HEK293 (cell line): ENCODE data around the gene SAPCD1.

Experiments
- CTCF ChIA-PET: fragments of 350-600 bp; formaldehyde crosslinking; extraction: SDS; loops from one replicate; lab custom pipeline; 2021; ENCODE audit warnings: antibody characterized with exemption; lab: Yijun Ruan, JAX
- POLR2A ChIA-PET: fragments of 300-600 bp; formaldehyde crosslinking; extraction: SDS; loops from one replicate; lab custom pipeline; 2020; ENCODE audit warnings: antibody characterized with exemption, inconsistent platforms; lab: Yijun Ruan, JAX
- H3K27ac ChIP-seq: fragments of 200-500 bp; sonication (Bioruptor generic); 2 replicates; pipeline ENCODE4 v1.5.1; 2014; ENCODE audit warnings: low read depth, low read length, control low read depth, inconsistent platforms; ENCODE audit errors: extremely low read depth
- H3K36me3 ChIP-seq, 2 experiments: fragments of 200-500 bp in 1 of 2; sonication (Bioruptor generic) in 1 of 2; 1 replicate in 1 of 2; 2 replicates in 1 of 2; pipeline ENCODE4 v1.5.1; 2014 to 2017; ENCODE audit warnings: inconsistent platforms in 2 of 2, low read length in 2 of 2; ENCODE audit not compliant: control insufficient read depth in 2 of 2, insufficient read depth in 1 of 2
- H3K4me1 ChIP-seq: fragments of 200-500 bp; sonication (Bioruptor generic); 2 replicates; pipeline ENCODE4 v1.5.1; 2014; ENCODE audit warnings: mild to moderate bottlenecking, low read length, inconsistent platforms; ENCODE audit not compliant: control insufficient read depth, insufficient read depth
- H3K4me3 ChIP-seq: 2 replicates; pipeline ENCODE4 v1.5.1; 2011; ENCODE audit warnings: low read depth, mild to moderate bottlenecking, control low read depth, low read length, moderate library complexity
- H3K9me3 ChIP-seq: fragments of 200-500 bp; sonication (Bioruptor generic); 2 replicates; pipeline ENCODE4 v1.5.1; 2014; ENCODE audit warnings: low read depth, low read length, inconsistent platforms; ENCODE audit not compliant: control insufficient read depth, insufficient read depth
- FEZF1 ChIP-seq: fragments of 450-650 bp; formaldehyde crosslinking; IDR thresholded peaks from 2 replicates; pipeline ENCODE4 v1.5.1; 2016; ENCODE audit warnings: missing biosample characterization, missing genetic modification characterization
- KLF10 ChIP-seq: fragments of 450-650 bp; IDR thresholded peaks from 2 replicates; pipeline ENCODE4 v1.5.1; 2018; ENCODE audit warnings: missing biosample characterization, mild to moderate bottlenecking, missing genetic modification characterization
- PBX3 ChIP-seq: sonication (generic); formaldehyde crosslinking; IDR thresholded peaks from 2 replicates; pipeline ENCODE4 v1.8.1; 2022; ENCODE audit warnings: mild to moderate bottlenecking, moderate library complexity, missing genetic modification reagents
- SCRT1 ChIP-seq: fragments of 450-650 bp; formaldehyde crosslinking; IDR thresholded peaks from 2 replicates; pipeline ENCODE4 v1.5.1; 2016; ENCODE audit warnings: missing biosample characterization, missing genetic modification characterization, borderline replicate concordance
- SCRT2 ChIP-seq: fragments of 450-650 bp; formaldehyde crosslinking; IDR thresholded peaks from 2 replicates; pipeline ENCODE4 v1.5.1; 2016; ENCODE audit warnings: missing biosample characterization, missing genetic modification characterization
- ZNF292 ChIP-seq: fragments of 450-650 bp; formaldehyde crosslinking; IDR thresholded peaks from 2 replicates; pipeline ENCODE4 v1.5.1; 2016; ENCODE audit warnings: low read depth, missing biosample characterization, missing genetic modification characterization, borderline replicate concordance
- ZNF302 ChIP-seq: fragments of 450-650 bp; formaldehyde crosslinking; IDR thresholded peaks from 2 replicates; pipeline ENCODE4 v1.5.1; 2016; ENCODE audit warnings: missing biosample characterization, missing genetic modification characterization, low read depth
- ZNF341 ChIP-seq: fragments of 450-650 bp; formaldehyde crosslinking; IDR thresholded peaks from 2 replicates; pipeline ENCODE4; 2016; ENCODE audit warnings: low read depth, missing biosample characterization, missing genetic modification characterization
- ZNF366 ChIP-seq: fragments of 450-650 bp; formaldehyde crosslinking; conservative IDR thresholded peaks from 2 replicates; pipeline ENCODE4 v1.5.1; 2016; ENCODE audit warnings: missing biosample characterization, missing genetic modification characterization
- ZNF416 ChIP-seq: fragments of 450-650 bp; formaldehyde crosslinking; IDR thresholded peaks from 2 replicates; pipeline ENCODE4 v1.5.1; 2016; ENCODE audit warnings: missing biosample characterization, missing genetic modification characterization
- ZNF426 ChIP-seq: fragments of 450-650 bp; formaldehyde crosslinking; IDR thresholded peaks from 2 replicates; pipeline ENCODE4 v1.5.1; 2017; ENCODE audit warnings: missing biosample characterization, missing genetic modification characterization, mild to moderate bottlenecking, inconsistent platforms, moderate library complexity
- ZNF518A ChIP-seq: fragments of 450-650 bp; formaldehyde crosslinking; conservative IDR thresholded peaks from 2 replicates; pipeline ENCODE4 v1.5.1; 2016; ENCODE audit warnings: low read depth, missing biosample characterization, missing genetic modification characterization
- ZNF521 ChIP-seq: fragments of 450-650 bp; formaldehyde crosslinking; IDR thresholded peaks from 2 replicates; pipeline ENCODE4 v1.5.1; 2017; ENCODE audit warnings: missing biosample characterization, mild to moderate bottlenecking, missing genetic modification characterization
- ZNF600 ChIP-seq: fragments of 450-650 bp; formaldehyde crosslinking; IDR thresholded peaks from 2 replicates; pipeline ENCODE4 v1.5.1; 2016; ENCODE audit warnings: missing biosample characterization, missing genetic modification characterization
- ZNF623 ChIP-seq: fragments of 450-650 bp; formaldehyde crosslinking; IDR thresholded peaks from 2 replicates; pipeline ENCODE4 v1.5.1; 2016; ENCODE audit warnings: missing biosample characterization, missing genetic modification characterization
- ZNF747 ChIP-seq: fragments of 450-650 bp; formaldehyde crosslinking; IDR thresholded peaks from 2 replicates; pipeline ENCODE4 v1.5.1; 2016; ENCODE audit warnings: missing biosample characterization, missing genetic modification characterization
- TF ChIP-seq, protein P1 (sequence below): fragments of 450-650 bp; formaldehyde crosslinking; IDR thresholded peaks from 2 replicates; pipeline ENCODE4 v1.5.1; 2016; ENCODE audit warnings: missing biosample characterization, missing genetic modification characterization

SAPCD1 gene

GRCh38 chr6:31730631-31731086, 31.8 kb upstream of the SAPCD1 start:
- TF ChIP-seq ZNF366 (tag by site-specific recombination) (peak; percentile 68; the same call in 1 of the 2 replicates), ZNF600 (tag by site-specific recombination) (0 out of 2 replicates have a peak, but pooled peaks have one; percentile 26), ZNF521 (tag by site-specific recombination) (no peak)
- POLR2A ChIA-PET: interaction anchor here (0.6 to 4.7 kb wide), 25 partner anchors 8 to 1241 kb away, joined by 3 to 54 read pairs (median 6); partner anchors contain the start of genes ABHD16A, APOM, BAG6 and CSNK2B
- H3K36me3 ChIP-seq: peaks cover 12 to 63% of the 10 kb centered on the region in 2 experiments; a peak in 2 of 3 replicates
- no peak overlapping the region; the same call in 1 of the 2 replicates for H3K27ac ChIP-seq
- CTCF ChIA-PET: interaction anchor here (0.6 to 3.6 kb wide), 9 partner anchors 9 to 132 kb away, joined by 3 to 28 read pairs (median 9); partner anchors contain the start of genes MSH5, NEU1 and VARS1
- H3K4me1 ChIP-seq: peaks cover 7% of the 10 kb centered on the region
- no peak overlapping the region for H3K4me3 ChIP-seq
- H3K9me3 ChIP-seq: no peaks in the 10 kb centered on the region

DNA sequence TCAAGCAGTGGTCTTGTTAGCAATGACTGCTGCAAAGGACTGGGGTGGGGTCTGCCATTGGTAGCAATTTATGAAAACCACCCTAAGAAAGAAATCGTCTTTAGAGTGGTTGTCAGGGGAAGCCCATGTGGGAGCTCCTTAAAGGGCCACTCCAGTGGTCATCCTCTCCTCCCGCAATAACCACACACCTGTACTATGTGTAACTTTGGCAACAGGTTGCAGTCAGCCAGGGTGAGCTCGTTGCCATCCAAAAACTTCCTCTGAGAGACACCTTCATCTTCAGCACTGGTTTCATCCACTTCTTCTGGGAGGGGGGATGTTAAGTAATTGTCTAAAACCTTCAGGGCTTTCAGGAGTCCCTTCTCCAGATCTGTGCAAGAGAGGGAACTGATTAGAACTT, 30.4 kb upstream of the SAPCD1 start:
- Histone ChIP-seq H3K27ac (no peak overlapping the region), H3K4me3 (no peak overlapping the region), H3K4me1 (peaks cover 12% of the 10 kb centered on the region), H3K9me3 (no peaks in the 10 kb centered on the region), H3K36me3 (peaks cover 12 to 54% of the 10 kb centered on the region in 2 experiments; a peak in 2 of 3 replicates)
- POLR2A ChIA-PET: interaction anchor here (0.6 to 2.3 kb wide), 7 partner anchors 8 to 131 kb away, joined by 3 to 13 read pairs (median 4); partner anchors contain the start of genes C6orf47, HSPA1B, LY6G5C and NEU1
- CTCF ChIA-PET: interaction anchor here (0.8 kb wide), 1 partner anchor 9 kb away, joined by 3 read pairs; the partner anchor contains the start of gene MPIG6B
- peak; percentile 78 for TF ChIP-seq SCRT2 (tag by site-specific recombination)
- no peak for TF ChIP-seq ZNF341 (tag by site-specific recombination)

DNA sequence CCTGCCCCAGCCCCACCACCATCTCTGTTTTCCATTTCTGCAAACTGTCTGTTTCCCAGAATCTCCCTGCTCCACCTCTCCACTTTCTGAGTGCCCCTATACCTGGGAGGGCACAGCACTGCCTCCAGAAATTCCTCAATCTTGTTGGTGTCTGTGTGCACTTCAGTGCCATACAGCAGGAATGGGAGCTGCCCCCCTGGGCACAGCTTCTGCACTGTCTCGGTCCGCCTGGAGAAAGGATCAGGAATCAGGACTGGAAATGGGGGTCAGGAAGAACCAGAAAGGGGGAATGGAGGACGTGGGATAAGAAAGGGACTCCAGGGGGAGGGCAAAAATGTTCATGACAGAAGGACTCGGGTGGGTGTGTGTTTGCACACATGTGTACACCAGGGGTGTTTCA, 28.7 kb upstream of the SAPCD1 start:
- H3K36me3 ChIP-seq: peaks cover 12 to 39% of the 10 kb centered on the region in 2 experiments; a peak in 2 of 3 replicates
- H3K4me3 ChIP-seq: no peak overlapping the region
- ChIA-PET POLR2A (interaction anchor here (0.8 to 2.3 kb wide), 3 partner anchors 29 to 94 kb away, joined by 3 to 10 read pairs (median 3); partner anchors contain the start of genes HSPA1B and VARS1), CTCF (interaction anchor here (0.9 to 1.2 kb wide), 2 partner anchors 36 to 129 kb away, joined by 3 to 4 read pairs; no protein-coding TSS in a partner anchor)
- H3K9me3 ChIP-seq: no peaks in the 10 kb centered on the region
- TF ChIP-seq ZNF292 (tag by site-specific recombination) (0 out of 2 replicates have a peak, but pooled peaks have one; percentile 3), ZNF426 (tag by site-specific recombination) (no peak)
- H3K4me1 ChIP-seq: peaks cover 26% of the 10 kb centered on the region
- H3K27ac ChIP-seq: no peak overlapping the region; the same call in 1 of the 2 replicates

GRCh38 chr6:31734247-31734820, 28.1 kb upstream of the SAPCD1 start:
- CTCF ChIA-PET: interaction anchor here (0.9 to 2.4 kb wide), 5 partner anchors 36 to 130 kb away, joined by 3 to 17 read pairs (median 4); partner anchors contain the start of gene LSM2
- Histone ChIP-seq H3K36me3 (peaks cover 12 to 39% of the 10 kb centered on the region in 2 experiments; a peak in 2 of 3 replicates), H3K4me1 (peaks cover 30% of the 10 kb centered on the region), H3K9me3 (no peaks in the 10 kb centered on the region), H3K27ac (peak overlapping the region; percentile 52), H3K4me3 (peak overlapping the region; percentile 64)
- POLR2A ChIA-PET: interaction anchor here (0.8 to 6.8 kb wide), 11 partner anchors 11 to 128 kb away, joined by 3 to 102 read pairs (median 6); partner anchors contain the start of genes ABHD16A, HSPA1B, LSM2 and MPIG6B
- TF ChIP-seq, protein P1, sequence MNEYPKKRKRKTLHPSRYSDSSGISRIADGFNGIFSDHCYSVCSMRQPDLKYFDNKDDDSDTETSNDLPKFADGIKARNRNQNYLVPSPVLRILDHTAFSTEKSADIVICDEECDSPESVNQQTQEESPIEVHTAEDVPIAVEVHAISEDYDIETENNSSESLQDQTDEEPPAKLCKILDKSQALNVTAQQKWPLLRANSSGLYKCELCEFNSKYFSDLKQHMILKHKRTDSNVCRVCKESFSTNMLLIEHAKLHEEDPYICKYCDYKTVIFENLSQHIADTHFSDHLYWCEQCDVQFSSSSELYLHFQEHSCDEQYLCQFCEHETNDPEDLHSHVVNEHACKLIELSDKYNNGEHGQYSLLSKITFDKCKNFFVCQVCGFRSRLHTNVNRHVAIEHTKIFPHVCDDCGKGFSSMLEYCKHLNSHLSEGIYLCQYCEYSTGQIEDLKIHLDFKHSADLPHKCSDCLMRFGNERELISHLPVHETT (tag by site-specific recombination): peak; percentile 58; the same call in 1 of the 2 replicates
- no peak for TF ChIP-seq ZNF623 (tag by site-specific recombination)
- no peak for TF ChIP-seq PBX3 (CRISPR knock-in tag)
- no peak for TF ChIP-seq ZNF302 (tag by site-specific recombination)
- no peak for TF ChIP-seq FEZF1 (tag by site-specific recombination)
- TF ChIP-seq ZNF518A (tag by site-specific recombination): no peak
- TF ChIP-seq SCRT1 (tag by site-specific recombination): no peak
- TF ChIP-seq ZNF747 (tag by site-specific recombination): no peak
- 0 out of 2 replicates have a peak, but pooled peaks have one; percentile 87 for TF ChIP-seq KLF10 (tag by site-specific recombination)
- TF ChIP-seq ZNF416 (tag by site-specific recombination): no peak
